ENCODE data around the gene SFRP5.
A peak's percentile ranks its signal among the peaks of the same experiment; 100 is the strongest.

Gene SFRP5

DNA sequence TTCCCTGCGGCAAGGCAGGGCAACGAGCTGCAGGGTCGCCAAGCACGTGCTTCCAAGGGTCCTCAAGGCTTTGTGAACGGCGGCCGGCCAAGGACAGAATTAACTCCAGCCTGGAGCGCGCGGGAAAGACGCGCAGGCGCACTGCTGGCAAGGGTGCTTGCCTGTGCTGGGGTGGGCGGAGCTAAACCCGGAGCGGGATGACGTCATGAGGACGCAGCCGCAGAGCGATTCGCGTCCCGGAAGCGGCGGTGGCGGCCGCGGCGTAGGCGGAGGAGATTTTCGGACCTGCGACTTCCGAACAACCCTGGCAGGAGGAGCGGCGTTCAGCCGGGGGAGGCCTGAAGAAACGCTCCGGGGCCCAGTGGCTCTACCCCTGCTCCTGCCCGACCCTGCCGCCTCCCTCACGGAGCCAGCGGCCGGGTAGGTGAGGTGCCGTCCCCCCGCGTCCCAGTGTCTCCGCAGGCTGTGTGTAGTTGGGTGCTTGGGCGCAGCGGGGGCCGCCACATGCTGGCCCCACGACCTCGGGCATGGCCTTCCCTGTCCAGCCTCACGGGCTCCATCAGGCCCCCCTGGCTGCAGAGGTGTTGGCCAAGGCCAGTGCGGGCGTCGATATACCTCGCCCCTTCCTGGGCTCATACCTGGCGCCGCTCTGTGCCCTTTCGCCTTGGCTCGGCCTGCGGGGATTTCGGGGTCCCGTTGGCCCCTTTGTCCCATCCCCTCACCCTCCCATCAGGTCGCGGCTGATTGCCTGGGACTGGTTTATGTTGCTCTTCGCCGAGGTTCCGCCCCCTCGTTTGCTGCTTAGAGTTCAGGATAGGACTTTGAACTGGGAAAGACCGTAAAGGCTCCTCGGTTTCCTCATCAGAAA, 34.7 kb downstream of the SFRP5 start, which contains the start of gene ZFYVE27:
Gene ZFYVE27 (plus strand): TSS at position 227 of the 868 bp plus-strand sequence. CDS start 1,350 bp downstream, outside the sequence.
- peak; percentile 88 for DNase-seq (ENCODE audit: low read depth, low spot score)

GRCh38 chr10:97736403-97736901, 35.3 kb downstream of the SFRP5 start:
- DNase-seq (ENCODE audit: low read depth, low spot score): no peak

DNA sequence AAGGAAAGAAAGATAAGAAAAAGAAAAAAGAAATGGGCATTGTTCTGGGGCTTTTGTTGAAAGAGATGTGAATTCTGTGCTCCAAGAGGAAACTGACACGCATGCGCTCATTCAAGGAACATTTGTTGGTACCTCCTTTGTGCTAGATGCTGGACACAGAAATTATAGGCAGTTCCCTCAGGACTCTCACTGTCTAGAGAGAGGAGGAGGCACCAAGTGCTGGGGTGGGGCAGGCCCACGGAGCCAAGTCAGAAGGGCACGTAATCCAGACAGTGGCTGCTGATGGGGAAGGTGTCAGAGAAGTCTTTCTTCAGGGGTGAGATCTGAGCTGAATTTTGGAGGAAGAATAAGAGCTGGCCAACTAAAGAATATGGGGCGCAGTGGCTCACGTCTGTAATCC, 37.8 kb downstream of the SFRP5 start:
- no peak for DNase-seq (ENCODE audit: low read depth, low spot score)

- no peak for DNase-seq (ENCODE audit: low read depth, low spot score)
These were observed 38.5 kb downstream of the SFRP5 start for GRCh38 chr10:97733256-97733655.

DNA sequence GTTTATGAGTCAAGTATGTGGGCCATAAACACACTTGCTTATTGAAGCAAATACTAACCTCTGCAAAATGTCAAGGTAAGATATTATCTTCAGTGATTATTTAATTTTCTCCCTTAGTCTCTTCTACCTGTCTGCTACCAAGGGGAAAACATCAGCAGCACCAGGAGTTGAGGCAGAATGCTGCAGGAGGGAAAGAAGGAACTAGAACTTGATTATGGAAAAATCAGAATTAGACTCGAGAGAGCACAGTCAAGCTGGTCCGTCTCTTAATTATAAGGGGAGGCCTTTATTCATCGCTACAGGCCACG, 39.8 kb downstream of the SFRP5 start:
- DNase-seq (ENCODE audit: low read depth, low spot score): no peak

- no peak for DNase-seq (ENCODE audit: low read depth, low spot score)
These were observed 40.3 kb downstream of the SFRP5 start for GRCh38 chr10:97731346-97732051.

DNA sequence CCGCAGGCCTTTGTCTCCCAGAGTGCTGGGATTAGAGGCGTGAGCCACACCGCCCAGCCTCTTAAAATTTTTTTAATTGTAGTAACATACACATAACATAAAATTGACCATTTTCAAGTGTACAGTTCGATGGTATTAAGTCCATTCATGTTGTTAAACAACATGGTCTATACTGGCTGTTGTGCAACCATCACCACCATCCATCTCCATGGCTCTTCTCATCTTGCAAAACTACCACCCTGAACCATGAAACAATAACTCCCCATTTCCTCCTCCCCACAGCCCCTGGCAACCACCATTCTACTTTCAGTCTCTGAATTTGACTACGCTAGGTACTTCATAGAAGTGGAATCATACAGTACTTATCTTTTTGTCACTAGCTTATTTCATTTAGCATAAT, 42.8 kb downstream of the SFRP5 start:
- no peak for DNase-seq (ENCODE audit: low read depth, low spot score)

GRCh38 chr10:97726636-97727178, 45.1 kb downstream of the SFRP5 start:
- no peak for DNase-seq (ENCODE audit: low read depth, low spot score)

- no peak for DNase-seq (ENCODE audit: low read depth, low spot score)
These were observed 47.4 kb downstream of the SFRP5 start for GRCh38 chr10:97724341-97724941.

DNA sequence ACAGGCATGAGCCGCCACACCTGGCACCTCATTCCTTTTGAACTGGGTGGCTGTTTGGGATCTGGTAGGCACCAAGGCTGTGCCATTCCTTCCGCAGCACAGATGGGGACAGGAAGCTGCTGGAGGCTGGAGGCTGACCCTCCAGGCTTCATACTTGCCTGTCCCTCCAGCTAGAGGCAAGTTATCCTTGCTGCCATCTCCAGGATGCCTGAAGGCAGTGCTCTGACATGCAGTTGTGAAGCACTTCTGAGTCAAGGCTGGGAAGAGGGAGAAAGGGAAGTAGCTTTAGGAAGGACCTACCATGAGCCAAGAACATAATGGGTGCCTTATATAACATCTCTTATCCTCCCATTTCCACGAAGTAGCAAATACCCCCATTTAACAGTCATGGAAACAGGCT, 48.8 kb downstream of the SFRP5 start:
- DNase-seq (ENCODE audit: low read depth, low spot score): no peak

DNA sequence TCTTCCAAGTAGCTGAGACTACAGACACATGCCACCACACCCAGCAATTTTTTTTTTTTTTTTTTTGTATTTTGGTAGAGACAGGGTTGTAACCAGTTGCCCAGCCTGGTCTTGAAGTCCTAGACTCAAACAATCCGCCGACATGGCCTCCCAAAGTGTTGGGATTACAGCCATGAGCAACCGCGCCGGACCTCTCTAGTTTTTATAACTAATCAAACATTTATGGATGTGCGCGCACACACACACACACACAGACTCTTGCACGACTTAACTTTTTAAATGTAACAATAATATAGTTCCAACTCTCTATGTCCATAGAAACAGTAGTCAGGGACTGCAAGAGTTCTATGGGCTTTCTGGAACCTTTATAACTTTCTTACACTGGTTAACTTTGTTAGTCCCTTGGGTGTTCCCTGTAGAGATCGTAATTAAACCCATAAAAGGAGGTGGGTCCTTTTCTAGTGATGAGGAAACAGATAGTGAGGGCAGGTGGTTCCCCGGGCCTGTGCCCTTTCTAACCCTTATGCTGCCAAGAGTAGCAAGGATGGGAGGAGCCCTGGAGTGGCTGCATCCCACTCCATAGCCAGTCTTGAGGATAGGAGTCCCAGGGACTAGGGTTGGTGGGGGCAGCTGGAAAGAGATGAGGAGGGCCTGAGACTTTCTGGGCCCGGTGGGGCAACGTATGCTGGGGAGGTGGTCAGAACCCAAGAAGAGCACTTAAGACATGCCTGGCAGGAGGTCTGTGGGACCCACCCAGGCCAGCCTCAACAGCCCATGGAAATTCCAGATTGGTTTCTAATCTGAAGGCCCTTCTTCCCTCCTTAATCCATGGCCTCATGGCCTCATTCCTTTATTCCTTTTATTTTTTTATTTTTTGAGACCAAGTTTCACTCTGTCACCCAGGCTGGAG, 49.7 kb downstream of the SFRP5 start:
- no peak for DNase-seq (ENCODE audit: low read depth, low spot score)

- no peak for DNase-seq (ENCODE audit: low read depth, low spot score)
These were observed 52.2 kb downstream of the SFRP5 start for GRCh38 chr10:97719602-97720001.

- DNase-seq (ENCODE audit: low read depth, low spot score): no peak
These were observed 53.1 kb downstream of the SFRP5 start for GRCh38 chr10:97718659-97719142.

- no peak for DNase-seq (ENCODE audit: low read depth, low spot score)
These were observed 53.6 kb downstream of the SFRP5 start for GRCh38 chr10:97718178-97718577.

DNA sequence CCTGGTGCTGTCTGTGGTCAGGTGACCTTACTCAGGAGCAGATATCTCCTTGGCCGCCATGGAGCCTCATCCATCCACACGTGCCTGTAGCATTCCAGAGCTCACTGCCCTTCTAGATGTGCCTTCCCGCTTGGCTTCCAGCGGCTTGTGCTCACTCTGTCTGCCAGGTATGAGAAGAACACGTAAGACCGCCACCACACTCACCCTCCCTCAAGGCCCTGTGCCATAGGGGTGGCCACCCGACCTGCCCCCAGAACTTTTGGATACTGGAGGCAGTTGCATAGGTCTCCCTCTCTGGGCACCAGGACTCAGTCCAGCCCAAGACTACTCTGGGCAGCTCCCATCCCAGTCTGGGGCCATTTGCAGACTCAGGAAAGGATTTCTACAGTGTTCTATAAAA, 54.2 kb downstream of the SFRP5 start:
- no peak for DNase-seq (ENCODE audit: low read depth, low spot score)

Measured in activated naive CD8-positive, alpha-beta T cell treated with anti-CD3 and anti-CD28 coated beads, Interleukin-2, amount 50 U/mL, for 16 hours (primary cell).